SKM-1 treated with dmso at 0.1 percent for 144 hours (cell line): Measurements from ENCODE around the gene ZNRF3.

ENCODE experiments used
- DNase-seq: peaks from one replicate; lab custom pipeline; 2025; ENCODE audit not compliant: unreplicated experiment; lab: John Stamatoyannopoulos, UW

The ZNRF3 gene

GRCh38 chr22:28950617-28951411 lies 67.4 kb downstream of the ZNRF3 start:
- no peak for DNase-seq

GRCh38 chr22:28951530-28951929 lies 68.2 kb downstream of the ZNRF3 start:
- no peak for DNase-seq

- no peak for DNase-seq
Measured at GRCh38 chr22:28951969-28952521, 68.7 kb downstream of the ZNRF3 start.

GRCh38 chr22:28952857-28953256 lies 69.5 kb downstream of the ZNRF3 start:
- DNase-seq, result no peak

- no peak for DNase-seq
Measured at GRCh38 chr22:28953403-28953802, 70.0 kb downstream of the ZNRF3 start.

GRCh38 chr22:28953976-28954880 lies 70.9 kb downstream of the ZNRF3 start:
- no peak for DNase-seq

GRCh38 chr22:28955817-28956216 lies 72.4 kb downstream of the ZNRF3 start:
- DNase-seq, result peak; percentile 87

- DNase-seq, result peak; percentile 12
Measured at GRCh38 chr22:28956506-28956905, 73.1 kb downstream of the ZNRF3 start.

GRCh38 chr22:28958611-28959010 lies 75.2 kb downstream of the ZNRF3 start:
- DNase-seq, result no peak

GRCh38 chr22:28962042-28962554 lies 78.7 kb downstream of the ZNRF3 start:
- no peak for DNase-seq

- no peak for DNase-seq
Measured at GRCh38 chr22:28963362-28963761, 80.0 kb downstream of the ZNRF3 start.

- no peak for DNase-seq
Measured at GRCh38 chr22:28967163-28967665, 83.8 kb downstream of the ZNRF3 start.

GRCh38 chr22:28967969-28968368 lies 84.6 kb downstream of the ZNRF3 start:
- DNase-seq, result no peak

GRCh38 chr22:28969401-28970168 lies 86.2 kb downstream of the ZNRF3 start:
- DNase-seq, result no peak

GRCh38 chr22:28973352-28973751 lies 90.0 kb downstream of the ZNRF3 start:
- no peak for DNase-seq

- no peak for DNase-seq
Measured at GRCh38 chr22:28977060-28977459, 93.7 kb downstream of the ZNRF3 start.

- no peak for DNase-seq
Measured at GRCh38 chr22:28977481-28977971, 94.2 kb downstream of the ZNRF3 start.

- DNase-seq, result no peak
Measured at GRCh38 chr22:28978158-28978557, 94.8 kb downstream of the ZNRF3 start.

- DNase-seq, result no peak
Measured at GRCh38 chr22:28978863-28979796, 95.8 kb downstream of the ZNRF3 start.
